ENCODE results near the gene TRIM47.

The TRIM47 gene

DNA sequence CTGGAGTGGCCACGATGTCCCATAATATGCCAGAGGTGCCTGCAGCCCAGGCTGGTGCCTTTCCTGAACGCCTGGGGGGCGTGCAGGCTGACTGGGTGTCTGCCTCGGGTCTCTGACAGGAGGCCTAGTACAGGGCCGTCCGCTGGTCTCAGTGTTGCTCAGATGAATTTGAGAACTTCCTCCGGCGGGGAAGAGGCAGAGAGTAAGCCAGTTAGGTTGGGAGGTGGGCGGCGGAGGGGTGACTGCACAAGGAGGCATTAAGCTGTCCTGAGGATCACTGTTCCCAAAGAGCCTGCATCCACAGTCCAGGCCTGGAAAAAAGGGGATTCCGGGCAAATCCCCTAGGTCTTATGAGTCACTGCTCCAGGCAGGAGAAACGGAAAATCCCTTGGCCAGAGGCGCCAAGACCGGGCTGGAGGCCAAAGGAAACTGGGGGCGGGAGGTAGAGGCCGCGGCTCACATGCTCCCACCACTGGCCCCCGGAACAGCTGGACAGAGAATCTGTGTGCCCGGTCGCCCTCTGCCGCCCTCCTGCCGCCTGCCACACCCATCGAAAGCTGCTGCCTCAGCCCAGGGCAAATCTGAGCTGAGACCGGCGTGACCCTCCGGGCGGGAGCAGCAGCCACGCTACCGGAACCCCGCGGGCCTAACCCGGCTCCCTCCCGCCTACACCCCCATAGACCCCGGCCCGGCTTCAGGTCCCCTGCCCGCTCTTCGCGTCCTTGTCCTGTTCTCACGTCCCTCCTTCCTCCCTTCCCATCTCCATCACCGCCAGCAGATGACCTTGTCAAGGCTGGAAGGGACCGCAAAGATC lies 1.2 kb downstream of the TRIM47 start:
- peak overlapping the region; percentile 38 for H2AFZ ChIP-seq (ENCODE audit: low read depth, low read length, severe bottlenecking)

GRCh38 chr17:75876190-75876937 lies 2.0 kb downstream of the TRIM47 start:
- H3K9me3 ChIP-seq (ENCODE audit: insufficient read depth, low read length), result no peaks in the 10 kb centered on the region
- peak overlapping the region; percentile 72 for H2AFZ ChIP-seq (ENCODE audit: low read depth, low read length, severe bottlenecking)
- no peaks in the 10 kb centered on the region for H4K20me1 ChIP-seq (ENCODE audit: low read depth, low read length)
- H3K36me3 ChIP-seq (ENCODE audit: low read length), result no peaks in the 10 kb centered on the region
- H3K9me2 ChIP-seq (replicated peaks; ENCODE audit: insufficient read depth, low read length), result no peaks in the 10 kb centered on the region
- H3K4me2 ChIP-seq (ENCODE audit: low read depth, low read length, poor library complexity, severe bottlenecking), result peak overlapping the region; percentile 30
- H3K27ac ChIP-seq (ENCODE audit: low read depth, low read length), result no peak overlapping the region
- no peaks in the 10 kb centered on the region for H3K27me3 ChIP-seq (ENCODE audit: low read length)
- no peaks in the 10 kb centered on the region for H3F3A ChIP-seq (ENCODE audit: insufficient read depth)
- H3K79me2 ChIP-seq (ENCODE audit: insufficient read depth, low read length), result no peaks in the 10 kb centered on the region
- H3K9ac ChIP-seq (ENCODE audit: low read length), result peak overlapping the region; percentile 40; the same call in 1 of the 2 replicates
- no peak overlapping the region for H3K4me3 ChIP-seq (ENCODE audit: insufficient read depth, low read length, poor library complexity, severe bottlenecking)
- peak; percentile 13 for TF ChIP-seq CTCF (IDR thresholded peaks at IDR 0.05; ENCODE audit: insufficient read depth, low read length, poor library complexity, severe bottlenecking)
- no peak for TF ChIP-seq EZH2phosphoT487 (conservative IDR thresholded peaks at IDR 0.05; ENCODE audit: low read length)

More for the DNA sequence above, 1.2 kb downstream of the TRIM47 start:
- Histone ChIP-seq H3K79me2 (ENCODE audit: insufficient read depth, low read length) (no peaks in the 10 kb centered on the region), H3K4me3 (ENCODE audit: insufficient read depth, low read length, poor library complexity, severe bottlenecking) (no peak overlapping the region), H3F3A (ENCODE audit: insufficient read depth) (no peaks in the 10 kb centered on the region), H3K9me2 (replicated peaks; ENCODE audit: insufficient read depth, low read length) (no peaks in the 10 kb centered on the region), H3K27ac (ENCODE audit: low read depth, low read length) (no peak overlapping the region), H4K20me1 (ENCODE audit: low read depth, low read length) (no peaks in the 10 kb centered on the region), H3K4me2 (ENCODE audit: low read depth, low read length, poor library complexity, severe bottlenecking) (peak overlapping the region; percentile 33), H3K9ac (ENCODE audit: low read length) (no peak overlapping the region), H3K27me3 (ENCODE audit: low read length) (no peaks in the 10 kb centered on the region), H3K9me3 (ENCODE audit: insufficient read depth, low read length) (no peaks in the 10 kb centered on the region), H3K36me3 (ENCODE audit: low read length) (no peaks in the 10 kb centered on the region)
- TF ChIP-seq EZH2phosphoT487 (conservative IDR thresholded peaks at IDR 0.05; ENCODE audit: low read length) (no peak), CTCF (IDR thresholded peaks at IDR 0.05; ENCODE audit: insufficient read depth, low read length, poor library complexity, severe bottlenecking) (no peak)

DNA sequence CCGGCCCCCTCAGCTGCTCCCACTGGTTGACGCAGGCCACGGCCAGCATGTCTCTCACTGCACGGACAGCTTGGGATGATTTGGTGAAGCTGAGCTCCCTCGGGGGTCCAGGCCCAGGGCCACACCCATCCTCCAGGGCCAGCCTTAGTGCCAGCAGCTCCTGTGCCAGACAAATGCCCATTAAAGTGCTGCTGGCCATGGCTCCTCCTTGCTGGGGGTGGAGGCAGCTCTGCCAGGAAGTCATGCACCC lies 2.5 kb downstream of the TRIM47 start:
- Histone ChIP-seq H3K79me2 (ENCODE audit: insufficient read depth, low read length) (no peaks in the 10 kb centered on the region), H3K27me3 (ENCODE audit: low read length) (no peaks in the 10 kb centered on the region), H4K20me1 (ENCODE audit: low read depth, low read length) (no peaks in the 10 kb centered on the region), H3F3A (ENCODE audit: insufficient read depth) (no peaks in the 10 kb centered on the region), H3K27ac (ENCODE audit: low read depth, low read length) (no peak overlapping the region), H3K9me3 (ENCODE audit: insufficient read depth, low read length) (no peaks in the 10 kb centered on the region), H3K4me3 (ENCODE audit: insufficient read depth, low read length, poor library complexity, severe bottlenecking) (no peak overlapping the region), H2AFZ (ENCODE audit: low read depth, low read length, severe bottlenecking) (peak overlapping the region; percentile 72), H3K4me2 (ENCODE audit: low read depth, low read length, poor library complexity, severe bottlenecking) (peak overlapping the region; percentile 30), H3K36me3 (ENCODE audit: low read length) (no peaks in the 10 kb centered on the region), H3K9ac (ENCODE audit: low read length) (peak overlapping the region; percentile 40; the same call in 1 of the 2 replicates), H3K9me2 (replicated peaks; ENCODE audit: insufficient read depth, low read length) (no peaks in the 10 kb centered on the region)
- TF ChIP-seq CTCF (IDR thresholded peaks at IDR 0.05; ENCODE audit: insufficient read depth, low read length, poor library complexity, severe bottlenecking) (no peak), EZH2phosphoT487 (conservative IDR thresholded peaks at IDR 0.05; ENCODE audit: low read length) (no peak)

Measured in SU-DHL-6 (cell line).